SU-DHL-6 (cell line): ENCODE measurements around the gene GJB4.

Source experiments
- H2AFZ ChIP-seq: fragments of 200-600 bp; sonication (generic); 2 replicates; pipeline ENCODE4 v1.6.1; 2014; ENCODE audit warnings: low read depth, mild to moderate bottlenecking, moderate library complexity, mixed read lengths, antibody characterized with exemption, low read length; ENCODE audit not compliant: severe bottlenecking
- H3F3A ChIP-seq: fragments of 200-600 bp; shearing (Covaris generic); 2 replicates; pipeline ENCODE4 v1.6.0; 2016; ENCODE audit warnings: antibody characterized with exemption, mild to moderate bottlenecking; ENCODE audit not compliant: insufficient read depth
- H3K27ac ChIP-seq: fragments of 200-600 bp; sonication (generic); 2 replicates; pipeline ENCODE4 v1.5.1; 2016; ENCODE audit warnings: low read depth, mild to moderate bottlenecking, low read length, moderate library complexity, mixed read lengths
- H3K27me3 ChIP-seq: fragments of 200-600 bp; sonication (generic), shearing (Covaris generic); 2 replicates; pipeline ENCODE4 v1.6.0; 2014; ENCODE audit warnings: mild to moderate bottlenecking, low read length
- H3K36me3 ChIP-seq: fragments of 200-600 bp; sonication (generic); 2 replicates; pipeline ENCODE4 v1.6.1; 2014; ENCODE audit warnings: mild to moderate bottlenecking, low read length, mixed read lengths
- H3K4me2 ChIP-seq: fragments of 300-600, 200-600 bp; shearing (Covaris generic), sonication (generic); 2 replicates; pipeline ENCODE4 v1.6.0; 2014; ENCODE audit warnings: low read length, low read depth, mild to moderate bottlenecking; ENCODE audit not compliant: poor library complexity, severe bottlenecking
- H3K4me3 ChIP-seq: fragments of 200-600 bp; sonication (generic); 2 replicates; pipeline ENCODE4 v1.5.1; 2014; ENCODE audit warnings: antibody characterized with exemption, low read length, mild to moderate bottlenecking, mixed read lengths; ENCODE audit not compliant: insufficient read depth, poor library complexity, severe bottlenecking
- H3K79me2 ChIP-seq: fragments of 200-600 bp; sonication (generic); 2 replicates; pipeline ENCODE4 v1.6.1; 2014; ENCODE audit warnings: mild to moderate bottlenecking, low read length, moderate library complexity; ENCODE audit not compliant: insufficient read depth
- H3K9ac ChIP-seq: fragments of 200-600 bp; sonication (generic); 2 replicates; pipeline ENCODE4 v1.7.0; 2014; ENCODE audit warnings: mild to moderate bottlenecking, low read length
- H3K9me2 ChIP-seq: fragments of 200-600 bp; sonication (generic); replicated peaks from 2 replicates; pipeline ENCODE4 v1.6.1; 2014; ENCODE audit warnings: low read length; ENCODE audit not compliant: insufficient read depth
- H3K9me3 ChIP-seq: fragments of 200-600 bp; sonication (generic); 2 replicates; pipeline ENCODE4 v1.6.1; 2014; ENCODE audit warnings: low read length, mixed read lengths; ENCODE audit not compliant: insufficient read depth
- H4K20me1 ChIP-seq: fragments of 200-600 bp; sonication (generic); 2 replicates; pipeline ENCODE4 v1.6.1; 2014; ENCODE audit warnings: low read depth, mild to moderate bottlenecking, antibody characterized with exemption, low read length, moderate library complexity, mixed read lengths
- CTCF ChIP-seq: fragments of 200-600 bp; sonication (generic); IDR thresholded peaks from one replicate; pipeline ENCODE4 v1.5.1; 2017; ENCODE audit warnings: antibody characterized with exemption, mild to moderate bottlenecking, low read length, moderate library complexity; ENCODE audit not compliant: insufficient read depth, poor library complexity, severe bottlenecking
- EZH2phosphoT487 ChIP-seq: fragments of 200-600 bp; sonication (generic), shearing (Covaris generic); conservative IDR thresholded peaks from 2 replicates; pipeline ENCODE4 v1.6.1; 2018; ENCODE audit warnings: mild to moderate bottlenecking, antibody characterized with exemption, low read length, moderate library complexity, mixed read lengths

GJB4 gene

GRCh38 chr1:34712007-34712688, 47.4 kb upstream of the GJB4 start:
- Histone ChIP-seq H4K20me1 (no peaks in the 10 kb centered on the region), H3K79me2 (no peaks in the 10 kb centered on the region), H3K9me2 (no peaks in the 10 kb centered on the region), H3K36me3 (no peaks in the 10 kb centered on the region), H3K9ac (no peak overlapping the region), H3K4me2 (no peak overlapping the region), H3K9me3 (no peaks in the 10 kb centered on the region), H3K27ac (no peak overlapping the region), H3K27me3 (no peaks in the 10 kb centered on the region), H2AFZ (no peak overlapping the region), H3K4me3 (no peak overlapping the region), H3F3A (no peaks in the 10 kb centered on the region)
- TF ChIP-seq CTCF, result no peak
- TF ChIP-seq EZH2phosphoT487, result no peak

GRCh38 chr1:34713443-34713842, 46.1 kb upstream of the GJB4 start:
- Histone ChIP-seq H3K4me3 (no peak overlapping the region), H3K4me2 (no peak overlapping the region), H3K27ac (no peak overlapping the region), H2AFZ (no peak overlapping the region), H3K9me2 (no peaks in the 10 kb centered on the region), H4K20me1 (no peaks in the 10 kb centered on the region), H3K79me2 (no peaks in the 10 kb centered on the region), H3K9me3 (no peaks in the 10 kb centered on the region), H3F3A (no peaks in the 10 kb centered on the region), H3K27me3 (no peaks in the 10 kb centered on the region), H3K9ac (no peak overlapping the region), H3K36me3 (no peaks in the 10 kb centered on the region)
- TF ChIP-seq CTCF, result no peak

- H2AFZ ChIP-seq, result no peak overlapping the region
- no peak for TF ChIP-seq CTCF
- no peak for TF ChIP-seq EZH2phosphoT487
- no peaks in the 10 kb centered on the region for H3K36me3 ChIP-seq
- H3K4me2 ChIP-seq, result no peak overlapping the region
- no peak overlapping the region for H3K9ac ChIP-seq
- H3K9me2 ChIP-seq, result no peaks in the 10 kb centered on the region
- H4K20me1 ChIP-seq, result no peaks in the 10 kb centered on the region
- H3K79me2 ChIP-seq, result no peaks in the 10 kb centered on the region
- H3K27ac ChIP-seq, result no peak overlapping the region
- H3K27me3 ChIP-seq, result no peaks in the 10 kb centered on the region
- H3K9me3 ChIP-seq, result no peaks in the 10 kb centered on the region
- H3F3A ChIP-seq, result no peaks in the 10 kb centered on the region
- no peak overlapping the region for H3K4me3 ChIP-seq
These were observed 45.2 kb upstream of the GJB4 start for GRCh38 chr1:34714386-34714785.
